ENCODE results near the gene EVI5L.

The EVI5L gene

GRCh38 chr19:7862413-7862951 is 32.5 kb downstream of the EVI5L start:
- DNase-seq: peak; percentile 80

GRCh38 chr19:7863157-7863970 is 33.3 kb downstream of the EVI5L start:
- no peak for DNase-seq

GRCh38 chr19:7863971-7864689 is 34.1 kb downstream of the EVI5L start:
- DNase-seq: no peak

GRCh38 chr19:7864690-7865074 is 34.7 kb downstream of the EVI5L start:
- DNase-seq: no peak

- DNase-seq: no peak
Observed at GRCh38 chr19:7865262-7865911, 35.4 kb downstream of the EVI5L start.

GRCh38 chr19:7866399-7867091 is 36.5 kb downstream of the EVI5L start:
- DNase-seq: no peak

GRCh38 chr19:7867092-7867844 is 37.2 kb downstream of the EVI5L start:
- no peak for DNase-seq

GRCh38 chr19:7868326-7868670 is 38.3 kb downstream of the EVI5L start:
- DNase-seq: no peak

GRCh38 chr19:7868671-7869452 is 38.8 kb downstream of the EVI5L start:
- peak; percentile 89 for DNase-seq

- DNase-seq: peak; percentile 81
Observed at GRCh38 chr19:7869453-7869909, 39.5 kb downstream of the EVI5L start.

- peak; percentile 56 for DNase-seq
Observed at GRCh38 chr19:7869910-7870511, 40.0 kb downstream of the EVI5L start.

GRCh38 chr19:7870571-7871436 is 40.8 kb downstream of the EVI5L start:
- peak; percentile 74 for DNase-seq

- peak; percentile 84 for DNase-seq
Observed at GRCh38 chr19:7871437-7872305, 41.7 kb downstream of the EVI5L start.

GRCh38 chr19:7872306-7873204 is 42.5 kb downstream of the EVI5L start:
- DNase-seq: no peak

- no peak for DNase-seq
Observed at GRCh38 chr19:7873304-7874075, 43.5 kb downstream of the EVI5L start.

GRCh38 chr19:7874076-7874896 is 44.3 kb downstream of the EVI5L start, which contains the start of gene PRR36:
Gene PRR36 (minus strand): TSS chr19:7874390. CDS start chr19:7873689, 701 bp downstream.
- no peak for DNase-seq

Data from activated CD4-positive, alpha-beta T cell treated with anti-CD3 and anti-CD28 coated beads, Interleukin-10, Interleukin-2, amounts not matched to agents 100 ng/mL and 50 ng/mL, durations not matched to agents 16 hours and 8 hours (primary cell).